DOHH2 (cell line): Measurements from ENCODE around the gene LSS.

ENCODE experiments used
- CTCF ChIP-seq: fragments of 200-600 bp; sonication (generic); IDR thresholded peaks from one replicate; pipeline ENCODE4 v1.5.1; 2014; ENCODE audit warnings: antibody characterized with exemption, mild to moderate bottlenecking, low read depth, low read length; ENCODE audit not compliant: poor library complexity, severe bottlenecking
- EZH2phosphoT487 ChIP-seq: fragments of 200-600 bp; sonication (generic); IDR thresholded peaks from 2 replicates; pipeline ENCODE4 v1.6.1; 2017; ENCODE audit warnings: borderline replicate concordance, mild to moderate bottlenecking, antibody characterized with exemption, low read length, moderate library complexity, mixed read lengths

- no peak for TF ChIP-seq CTCF
- TF ChIP-seq EZH2phosphoT487, result no peak
Observed at GRCh38 chr21:46168238-46168637, 60.3 kb downstream of the LSS start.
